Thyroid gland (tissue), 4 donors: Measurements from ENCODE around the gene ATAD3B.

Experiments
- POLR2A ChIP-seq, 2 donors: fragments of 450-650 bp; IDR thresholded peaks; one replicate each; pipeline ENCODE4 v1.6.1; 2017; ENCODE audit warnings: antibody characterized with exemption in 2 of 2, mild to moderate bottlenecking in 2 of 2, moderate library complexity in 1 of 2
- TF ChIP-seq, protein P1 (sequence below), 6 experiments: fragments of 200-600 bp in 3 of 6; fragments of 450-650 bp in 3 of 6; sonication (generic) in 3 of 6; IDR thresholded peaks; one replicate each; pipeline ENCODE4 v1.5.1; 2016 to 2019; ENCODE audit warnings: antibody characterized with exemption in 6 of 6, mild to moderate bottlenecking in 2 of 6, inconsistent platforms in 1 of 6, moderate library complexity in 1 of 6

DNA sequence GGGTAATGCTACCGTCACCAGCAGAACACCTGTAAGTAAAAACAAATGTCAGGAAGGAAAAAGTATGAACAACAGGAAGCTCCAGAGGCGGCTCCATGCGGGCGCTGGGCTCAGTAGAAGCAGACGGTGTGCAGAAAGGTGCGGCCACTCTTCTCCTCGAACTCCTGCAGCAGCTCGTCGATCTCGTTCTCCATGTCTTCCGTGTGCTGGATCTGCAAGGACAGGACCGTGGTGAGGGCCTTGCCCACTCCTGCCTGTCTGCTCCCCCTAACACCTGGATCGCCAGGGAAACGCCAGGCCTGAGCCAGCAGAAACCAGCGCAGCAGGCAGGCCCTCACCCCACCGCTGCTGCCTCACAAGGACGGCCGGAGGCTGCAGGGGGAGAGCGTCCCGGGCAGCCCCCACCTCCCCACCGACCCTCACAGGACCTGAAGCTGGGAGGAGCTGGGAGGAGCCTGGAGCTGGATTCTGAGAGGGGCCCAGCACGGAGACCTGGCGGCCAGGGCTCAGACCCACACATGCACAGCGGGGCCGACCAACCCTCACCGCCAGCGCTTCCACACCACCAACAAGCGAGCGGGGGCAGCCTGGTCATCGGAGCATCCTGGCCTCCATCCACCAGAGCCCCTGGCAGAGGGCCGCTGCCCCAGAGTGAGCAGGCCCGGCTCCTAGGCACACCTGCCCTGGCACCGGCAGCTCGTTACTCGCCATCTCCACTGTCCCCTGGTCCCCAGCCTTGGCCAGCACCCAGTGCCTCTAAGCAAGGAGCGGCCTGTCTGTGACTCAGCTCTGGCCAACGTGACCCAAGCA is 70.6 kb downstream of the ATAD3B start:
- TF ChIP-seq, protein P1, sequence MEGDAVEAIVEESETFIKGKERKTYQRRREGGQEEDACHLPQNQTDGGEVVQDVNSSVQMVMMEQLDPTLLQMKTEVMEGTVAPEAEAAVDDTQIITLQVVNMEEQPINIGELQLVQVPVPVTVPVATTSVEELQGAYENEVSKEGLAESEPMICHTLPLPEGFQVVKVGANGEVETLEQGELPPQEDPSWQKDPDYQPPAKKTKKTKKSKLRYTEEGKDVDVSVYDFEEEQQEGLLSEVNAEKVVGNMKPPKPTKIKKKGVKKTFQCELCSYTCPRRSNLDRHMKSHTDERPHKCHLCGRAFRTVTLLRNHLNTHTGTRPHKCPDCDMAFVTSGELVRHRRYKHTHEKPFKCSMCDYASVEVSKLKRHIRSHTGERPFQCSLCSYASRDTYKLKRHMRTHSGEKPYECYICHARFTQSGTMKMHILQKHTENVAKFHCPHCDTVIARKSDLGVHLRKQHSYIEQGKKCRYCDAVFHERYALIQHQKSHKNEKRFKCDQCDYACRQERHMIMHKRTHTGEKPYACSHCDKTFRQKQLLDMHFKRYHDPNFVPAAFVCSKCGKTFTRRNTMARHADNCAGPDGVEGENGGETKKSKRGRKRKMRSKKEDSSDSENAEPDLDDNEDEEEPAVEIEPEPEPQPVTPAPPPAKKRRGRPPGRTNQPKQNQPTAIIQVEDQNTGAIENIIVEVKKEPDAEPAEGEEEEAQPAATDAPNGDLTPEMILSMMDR (IDR thresholded peaks at IDR 0.05): no peak
- TF ChIP-seq POLR2A (IDR thresholded peaks at IDR 0.05): no peak
